Osteocyte (in vitro differentiated cells): ENCODE data around the gene RRP1B. TPM values are rescaled to one million over a fixed set of nuclear protein-coding genes. Genes with fewer than 3 reads are reported as not detected.

Experiments used
- DNase-seq: peaks from one replicate; pipeline ENCODE4 v3.0.0; 2021; ENCODE audit warnings: mixed read lengths; ENCODE audit not compliant: unreplicated experiment; ENCODE audit errors: extremely low spot score
- H3K27ac Mint-ChIP-seq: one replicate; pipeline ENCODE4 v1.8.0; 2021; ENCODE audit warnings: mild to moderate bottlenecking, mixed read lengths; ENCODE audit not compliant: unreplicated experiment
- H3K27me3 Mint-ChIP-seq: one replicate; pipeline ENCODE4 v1.8.0; 2021; ENCODE audit warnings: mixed read lengths; ENCODE audit not compliant: unreplicated experiment
- H3K36me3 Mint-ChIP-seq: one replicate; pipeline ENCODE4 v1.8.0; 2021; ENCODE audit warnings: mixed read lengths; ENCODE audit not compliant: unreplicated experiment
- H3K4me1 Mint-ChIP-seq: one replicate; pipeline ENCODE4 v1.8.0; 2021; ENCODE audit warnings: mixed read lengths; ENCODE audit not compliant: unreplicated experiment
- H3K4me3 Mint-ChIP-seq: one replicate; pipeline ENCODE4 v1.8.0; 2021; ENCODE audit warnings: mild to moderate bottlenecking, moderate library complexity, mixed read lengths; ENCODE audit not compliant: unreplicated experiment
- H3K9me3 Mint-ChIP-seq: one replicate; pipeline ENCODE4 v1.8.0; 2021; ENCODE audit warnings: mixed read lengths; ENCODE audit not compliant: unreplicated experiment
- CTCF ChIP-seq: fragments of 200-600 bp; sonication (generic); IDR thresholded peaks from 2 replicates; pipeline ENCODE4 v1.5.0; 2021; ENCODE audit warnings: antibody characterized with exemption, mild to moderate bottlenecking, moderate library complexity
- total RNA-seq: library from RNA; stranded (reverse); gene quantifications from 2 replicates; pipeline ENCODE4 v1.2.1, GENCODE V29; 2021

The RRP1B gene
- total RNA-seq, 1 donor from 2014 or later, result 26.0 TPM

DNA sequence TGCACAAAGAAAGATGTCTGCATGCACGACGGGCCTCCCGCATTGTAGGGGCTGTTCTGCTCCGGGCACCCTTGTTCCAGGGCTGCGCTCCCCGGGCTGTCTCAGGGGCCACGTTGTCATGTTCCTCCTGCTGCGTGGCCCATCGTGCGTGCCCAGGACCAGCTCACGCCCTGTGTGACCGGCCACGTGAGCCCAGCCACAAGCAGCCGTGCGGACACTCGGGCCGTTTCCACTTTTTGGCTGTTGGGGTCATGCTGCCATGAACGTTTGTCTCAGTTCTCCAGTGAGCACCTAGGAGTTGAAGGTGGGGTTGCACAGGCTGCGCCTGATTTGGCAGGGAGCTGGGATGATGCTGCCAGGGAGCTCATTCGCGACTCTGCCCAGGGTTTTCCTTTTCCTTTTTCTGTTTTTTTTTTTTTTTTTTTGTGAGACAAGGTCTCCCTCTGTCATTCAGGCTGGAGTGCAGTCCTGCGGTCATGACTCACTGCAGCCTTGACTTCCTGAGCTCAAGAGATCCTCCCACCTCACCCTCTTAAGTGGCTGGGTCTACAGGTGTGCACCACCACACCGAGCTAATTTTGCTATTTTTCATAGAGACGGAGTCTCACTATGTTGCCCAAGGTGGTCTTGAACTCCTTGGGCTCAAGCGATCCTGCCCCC, 77.0 kb downstream of the RRP1B start:
- DNase-seq, result no peak
- no peak overlapping the region for H3K27ac Mint-ChIP-seq
- no peaks in the 10 kb centered on the region for H3K27me3 Mint-ChIP-seq
- H3K36me3 Mint-ChIP-seq, result peaks cover 6% of the 10 kb centered on the region
- H3K4me3 Mint-ChIP-seq, result no peak overlapping the region
- TF ChIP-seq CTCF, result no peak
- peaks cover 22% of the 10 kb centered on the region for H3K4me1 Mint-ChIP-seq
- H3K9me3 Mint-ChIP-seq, result no peaks in the 10 kb centered on the region

DNA sequence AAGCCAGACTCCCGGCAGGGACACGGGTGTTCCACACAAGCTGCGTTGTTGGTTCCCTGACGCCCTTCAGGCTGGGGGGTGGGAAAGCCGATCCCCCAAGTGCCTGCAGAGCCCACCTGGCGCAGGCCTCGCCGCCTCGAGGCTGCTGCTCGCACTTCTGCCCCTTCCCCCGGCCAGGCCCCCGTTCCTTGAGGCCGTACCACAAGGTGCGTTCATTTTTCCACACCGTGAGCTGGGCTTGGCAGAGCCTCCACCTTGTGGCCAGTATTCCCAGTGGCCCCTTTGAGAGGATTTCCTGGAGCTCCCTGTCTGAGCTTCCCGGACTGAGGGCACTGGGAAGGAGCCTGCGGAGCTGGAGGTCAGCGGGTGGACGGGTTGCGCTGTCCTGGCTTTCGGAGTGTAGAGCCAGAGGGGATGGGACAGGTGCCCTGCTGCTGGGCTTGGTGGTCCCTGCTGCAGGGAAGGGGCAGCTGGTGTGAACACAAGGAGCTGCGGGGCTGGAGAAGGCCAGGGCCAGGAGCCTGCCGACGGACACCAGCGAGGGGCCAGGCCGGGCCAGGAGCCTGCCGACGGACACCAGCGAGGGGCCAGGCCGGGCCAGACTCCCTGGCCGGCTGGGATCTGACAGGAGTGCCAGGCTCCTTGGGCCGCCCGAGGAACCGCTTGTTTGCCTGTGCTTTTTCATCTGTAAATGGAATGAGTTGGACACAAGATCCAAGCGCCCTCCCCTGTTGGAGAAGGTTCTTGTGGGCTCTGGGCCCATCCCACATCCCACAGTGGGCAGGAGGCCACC, 78.0 kb downstream of the RRP1B start:
- Mint-ChIP-seq H3K9me3 (no peaks in the 10 kb centered on the region), H3K27me3 (no peaks in the 10 kb centered on the region), H3K4me1 (peaks cover 18% of the 10 kb centered on the region), H3K36me3 (peaks cover 6% of the 10 kb centered on the region), H3K4me3 (no peak overlapping the region), H3K27ac (no peak overlapping the region)
- no peak for TF ChIP-seq CTCF
- no peak for DNase-seq

DNA sequence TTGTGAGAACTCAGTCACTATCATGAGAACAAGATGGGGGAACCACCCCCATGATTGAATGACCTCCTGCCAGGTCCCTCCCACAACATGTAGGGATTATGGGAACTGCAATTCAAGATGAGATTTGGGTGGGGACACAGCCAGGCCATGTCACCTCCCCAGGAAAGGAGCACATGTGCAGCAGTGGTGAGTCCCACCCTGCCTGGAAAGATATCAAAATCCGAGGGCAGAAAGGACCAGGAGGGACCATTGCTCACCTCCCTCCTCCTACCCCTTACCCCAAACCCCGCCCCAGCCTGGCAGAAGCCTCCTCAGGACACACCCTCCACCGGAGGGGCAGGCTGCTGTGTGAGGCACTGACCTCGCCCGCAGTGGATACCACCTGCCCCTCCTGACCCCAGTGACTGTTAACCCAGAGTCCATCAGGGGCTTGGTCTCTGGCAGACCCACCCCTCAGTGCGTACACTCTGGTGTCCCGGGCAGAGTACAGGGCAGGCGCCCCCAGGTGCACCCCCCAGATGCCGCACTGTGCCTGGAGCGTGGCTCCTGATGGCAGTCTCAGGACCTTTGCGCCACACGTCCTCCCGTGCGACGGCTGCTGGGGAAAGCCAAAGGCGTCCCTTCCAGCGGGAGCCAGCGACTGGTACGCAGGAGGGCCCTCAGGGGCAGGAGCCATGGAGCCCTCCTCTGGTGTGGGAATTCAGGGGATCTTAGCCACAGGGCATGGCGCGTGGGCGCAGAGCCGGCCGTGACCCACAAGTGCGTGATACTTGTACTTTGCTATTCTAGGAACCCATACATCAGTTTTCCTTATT, 80.5 kb downstream of the RRP1B start:
- peaks cover 9% of the 10 kb centered on the region for H3K36me3 Mint-ChIP-seq
- H3K4me3 Mint-ChIP-seq, result no peak overlapping the region
- no peaks in the 10 kb centered on the region for H3K27me3 Mint-ChIP-seq
- no peak overlapping the region for H3K27ac Mint-ChIP-seq
- H3K9me3 Mint-ChIP-seq, result no peaks in the 10 kb centered on the region
- peaks cover 8% of the 10 kb centered on the region for H3K4me1 Mint-ChIP-seq
- no peak for DNase-seq
- TF ChIP-seq CTCF, result no peak

- no peak overlapping the region for H3K4me3 Mint-ChIP-seq
- H3K27ac Mint-ChIP-seq, result peak overlapping the region; percentile 39
- no peak for TF ChIP-seq CTCF
- no peaks in the 10 kb centered on the region for H3K9me3 Mint-ChIP-seq
- peaks cover 6% of the 10 kb centered on the region for H3K4me1 Mint-ChIP-seq
- H3K36me3 Mint-ChIP-seq, result peaks cover 13% of the 10 kb centered on the region
- no peaks in the 10 kb centered on the region for H3K27me3 Mint-ChIP-seq
- DNase-seq, result no peak
Observed at GRCh38 chr21:43740497-43741156, 81.3 kb downstream of the RRP1B start.
